HK-2 (cell line): ENCODE measurements around the gene BHLHA15.
A peak's percentile ranks its signal among the peaks of the same experiment; 100 is the strongest.

Experiments used
- DNase-seq: peaks from one replicate; pipeline ENCODE4 v3.0.0-alpha.2; 2018; ENCODE audit not compliant: unreplicated experiment

Gene BHLHA15

GRCh38 chr7:98244871-98245270 is 33.6 kb downstream of the BHLHA15 start:
- DNase-seq, result no peak

- DNase-seq, result no peak
These were observed 36.9 kb downstream of the BHLHA15 start for GRCh38 chr7:98248156-98248555.

- no peak for DNase-seq
These were observed 37.9 kb downstream of the BHLHA15 start for GRCh38 chr7:98249106-98249505.

GRCh38 chr7:98250789-98251188 is 39.5 kb downstream of the BHLHA15 start:
- DNase-seq, result no peak

- no peak for DNase-seq
These were observed 40.0 kb downstream of the BHLHA15 start for GRCh38 chr7:98251231-98251600.

- peak; percentile 93 for DNase-seq
These were observed 40.6 kb downstream of the BHLHA15 start, which contains the start of gene TECPR1 for GRCh38 chr7:98251601-98252424. TECPR1 (minus strand) TSS chr7:98252232; CDS start chr7:98246146, 6,086 bp downstream.

- DNase-seq, result no peak
These were observed 41.3 kb downstream of the BHLHA15 start for GRCh38 chr7:98252425-98253054.

- DNase-seq, result no peak
These were observed 43.3 kb downstream of the BHLHA15 start for GRCh38 chr7:98254516-98254915.

- no peak for DNase-seq
These were observed 43.8 kb downstream of the BHLHA15 start for GRCh38 chr7:98254951-98255610.

GRCh38 chr7:98256431-98256830 is 45.2 kb downstream of the BHLHA15 start:
- DNase-seq, result no peak

- no peak for DNase-seq
These were observed 46.5 kb downstream of the BHLHA15 start for GRCh38 chr7:98257701-98258100.
